SU-DHL-6 (cell line): ENCODE measurements around the gene SYT9.

Experiments
- CTCF ChIP-seq: fragments of 200-600 bp; sonication (generic); IDR thresholded peaks from one replicate; pipeline ENCODE4 v1.5.1; 2017; ENCODE audit warnings: antibody characterized with exemption, mild to moderate bottlenecking, low read length, moderate library complexity; ENCODE audit not compliant: insufficient read depth, poor library complexity, severe bottlenecking
- EZH2phosphoT487 ChIP-seq: fragments of 200-600 bp; sonication (generic), shearing (Covaris generic); conservative IDR thresholded peaks from 2 replicates; pipeline ENCODE4 v1.6.1; 2018; ENCODE audit warnings: mild to moderate bottlenecking, antibody characterized with exemption, low read length, moderate library complexity, mixed read lengths

GRCh38 chr11:7427733-7428132 lies 176.0 kb downstream of the SYT9 start:
- TF ChIP-seq EZH2phosphoT487 (no peak), CTCF (no peak)
